SW480 (cell line): ENCODE measurements around the gene HSPA5.

ENCODE experiments used
- DNase-seq: peaks from one replicate; pipeline ENCODE4 v3.0.0-alpha.2; 2016; ENCODE audit warnings: low spot score

HSPA5 gene

GRCh38 chr9:125189361-125190289, 51.5 kb downstream of the HSPA5 start, which contains the start of gene PPP6C:
Gene PPP6C, minus strand, starts transcription at chr9:125189803. Its CDS starts 85 bp downstream, at chr9:125189718.
- DNase-seq: peak; percentile 95

GRCh38 chr9:125189011-125189360, 52.2 kb downstream of the HSPA5 start:
- peak; percentile 20 for DNase-seq
